ENCODE results near the gene RASGRP4. TPM values are rescaled to one million over a fixed set of nuclear protein-coding genes. Genes with fewer than 3 reads are reported as not detected.

The RASGRP4 gene
- total RNA-seq, 4 donors from 2014 or later: 0.91 to 2.3 (median 1.6) TPM

GRCh38 chr19:38360351-38360750 is 65.7 kb downstream of the RASGRP4 start:
- no peak for DNase-seq (ENCODE audit: low spot score in 2 of 2)

GRCh38 chr19:38359242-38360021 is 66.6 kb downstream of the RASGRP4 start:
- DNase-seq (ENCODE audit: low spot score in 2 of 2): no peak
- TF ChIP-seq POLR2AphosphoS5 (IDR thresholded peaks at IDR 0.05): no peak
- no peak for TF ChIP-seq EP300 (IDR thresholded peaks at IDR 0.05)
- no peak for TF ChIP-seq POLR2A (IDR thresholded peaks at IDR 0.05)
- no peak for TF ChIP-seq CTCF (IDR thresholded peaks at IDR 0.05)
- H3K9me3 ChIP-seq: no peaks in the 10 kb centered on the region
- no peak overlapping the region for H3K27ac ChIP-seq
- no peak overlapping the region for H3K4me3 ChIP-seq
- no peaks in the 10 kb centered on the region for H3K36me3 ChIP-seq
- WGBS: 33% methylated on average over 13 of the region's 18 CpGs
- H3K4me1 ChIP-seq: peaks cover 21% of the 10 kb centered on the region
- peaks cover 19% of the 10 kb centered on the region for H3K27me3 ChIP-seq

More at GRCh38 chr19:38360351-38360750, 65.7 kb downstream of the RASGRP4 start:
- WGBS: 92% methylated on average over 1 of the region's 9 CpGs
- no peaks in the 10 kb centered on the region for H3K9me3 ChIP-seq
- TF ChIP-seq POLR2A (IDR thresholded peaks at IDR 0.05) (no peak), CTCF (IDR thresholded peaks at IDR 0.05) (no peak), EP300 (IDR thresholded peaks at IDR 0.05) (no peak), POLR2AphosphoS5 (IDR thresholded peaks at IDR 0.05) (no peak)
- H3K36me3 ChIP-seq: no peaks in the 10 kb centered on the region
- no peak overlapping the region for H3K27ac ChIP-seq
- no peak overlapping the region for H3K4me3 ChIP-seq
- peaks cover 21% of the 10 kb centered on the region for H3K4me1 ChIP-seq
- peaks cover 19% of the 10 kb centered on the region for H3K27me3 ChIP-seq

Other genes starting within 250 kb of the RASGRP4 start
- gene DPF1, start 202.0 kb downstream of the RASGRP4 start, total RNA-seq: 1 to 10 TPM in 1 of 4 donors, not detected in 3; 1.1 TPM
- gene PPP1R14A, start 169.8 kb downstream of the RASGRP4 start, total RNA-seq: 10 to 100 TPM in 1 of 4 donors, 1 to 10 TPM in 3; 2.3 to 13.3 (median 7.7) TPM
- 100 to 1,000 TPM; 359 to 639 (median 494) TPM for gene SPINT2, start 161.6 kb downstream of the RASGRP4 start, total RNA-seq
- 100 to 1,000 TPM; 182 to 452 (median 349) TPM for gene C19orf33, start 122.0 kb downstream of the RASGRP4 start, total RNA-seq
- gene YIF1B, start 110.3 kb downstream of the RASGRP4 start, total RNA-seq: 10 to 100 TPM; 14.2 to 36.4 (median 26.1) TPM
- gene KCNK6, start 106.4 kb downstream of the RASGRP4 start, total RNA-seq: 10 to 100 TPM; 18.6 to 27.4 (median 22.8) TPM
- gene CATSPERG, start 90.4 kb downstream of the RASGRP4 start, total RNA-seq: 10 to 100 TPM in 2 of 4 donors, 1 to 10 TPM in 2; 4.1 to 26.3 (median 13.8) TPM
- gene PSMD8, start 51.6 kb downstream of the RASGRP4 start, total RNA-seq: 100 to 1,000 TPM; 190 to 303 (median 296) TPM
- gene GGN, start 38.2 kb downstream of the RASGRP4 start, total RNA-seq: under 1 TPM in 3 of 4 donors, not detected in 1; 0.26 to 0.68 (median 0.60) TPM
- gene SPRED3, start 37.5 kb downstream of the RASGRP4 start, total RNA-seq: 1 to 10 TPM in 2 of 4 donors, under 1 TPM in 2; 0.44 to 3.5 (median 1.2) TPM
- 10 to 100 TPM; 32.6 to 45.6 (median 36.7) TPM for gene FAM98C, start 23.1 kb downstream of the RASGRP4 start, total RNA-seq
- 10 to 100 TPM in 3 of 4 donors, 1 to 10 TPM in 1; 8.4 to 26.1 (median 13.1) TPM for gene RYR1, start 7.5 kb upstream of the RASGRP4 start, total RNA-seq
- gene MAP4K1, start 191.7 kb upstream of the RASGRP4 start, total RNA-seq: 1 to 10 TPM in 3 of 4 donors, under 1 TPM in 1; 0.68 to 2.8 (median 1.8) TPM
- gene EIF3K, start 193.0 kb upstream of the RASGRP4 start, total RNA-seq: 100 to 1,000 TPM; 274 to 587 (median 557) TPM
- 100 to 1,000 TPM; 475 to 520 (median 507) TPM for gene ACTN4, start 221.4 kb upstream of the RASGRP4 start, total RNA-seq

Measured in suprapubic skin (tissue), 4 donors.